HEK293T (cell line): ENCODE data around the gene MRPL55.

Source experiments
- CTCF ChIA-PET: fragments of 350-600 bp; formaldehyde crosslinking; extraction: SDS; loops from one replicate; lab custom pipeline; 2021; ENCODE audit warnings: antibody characterized with exemption, inconsistent platforms; lab: Yijun Ruan, JAX
- POLR2A ChIA-PET: fragments of 350-600 bp; formaldehyde crosslinking; extraction: SDS; loops from one replicate; lab custom pipeline; 2020; ENCODE audit warnings: antibody characterized with exemption, inconsistent platforms; lab: Yijun Ruan, JAX
- DNase-seq: peaks from one replicate; pipeline ENCODE4 v3.0.0; 2012; ENCODE audit warnings: mixed read lengths; ENCODE audit errors: extremely low spot score
- ARNT ChIP-seq: fragments of 450-650 bp; IDR thresholded peaks from 2 replicates; pipeline ENCODE4 v1.6.1; 2017; ENCODE audit warnings: mild to moderate bottlenecking
- BHLHE40 ChIP-seq: fragments of 450-650 bp; IDR thresholded peaks from 2 replicates; pipeline ENCODE4 v1.6.1; 2016; ENCODE audit warnings: mild to moderate bottlenecking, moderate library complexity, borderline replicate concordance
- CTBP1 ChIP-seq: fragments of 450-650 bp; IDR thresholded peaks from 2 replicates; pipeline ENCODE4 v1.6.1; 2016; ENCODE audit warnings: borderline replicate concordance
- ELF4 ChIP-seq: fragments of 450-650 bp; IDR thresholded peaks from 2 replicates; pipeline ENCODE4 v1.6.1; 2017; ENCODE audit warnings: antibody characterized with exemption
- FOXA1 ChIP-seq: fragments of 450-650 bp; IDR thresholded peaks from 2 replicates; pipeline ENCODE4 v1.6.1; 2016; ENCODE audit warnings: mild to moderate bottlenecking
- FOXK2 ChIP-seq: fragments of 450-650 bp; IDR thresholded peaks from 2 replicates; pipeline ENCODE4 v1.6.1; 2016; ENCODE audit warnings: mild to moderate bottlenecking
- FOXM1 ChIP-seq: fragments of 450-650 bp; IDR thresholded peaks from 2 replicates; pipeline ENCODE4 v1.6.1; 2017; ENCODE audit warnings: mild to moderate bottlenecking, borderline replicate concordance
- HDGF ChIP-seq: fragments of 450-650 bp; IDR thresholded peaks from 2 replicates; pipeline ENCODE4 v1.6.1; 2017; ENCODE audit warnings: antibody characterized with exemption, borderline replicate concordance
- L3MBTL2 ChIP-seq: fragments of 450-650 bp; conservative IDR thresholded peaks from 2 replicates; pipeline ENCODE4 v1.6.1; 2016; ENCODE audit warnings: mild to moderate bottlenecking
- LEF1 ChIP-seq: fragments of 450-650 bp; IDR thresholded peaks from 2 replicates; pipeline ENCODE4 v1.6.1; 2017; ENCODE audit warnings: mild to moderate bottlenecking, borderline replicate concordance
- NFRKB ChIP-seq: fragments of 450-650 bp; IDR thresholded peaks from 2 replicates; pipeline ENCODE4 v1.6.1; 2016; ENCODE audit warnings: mild to moderate bottlenecking, moderate library complexity
- SP1 ChIP-seq: fragments of 450-650 bp; IDR thresholded peaks from 2 replicates; pipeline ENCODE4 v1.6.1; 2017
- SUZ12 ChIP-seq: fragments of 450-650 bp; IDR thresholded peaks from 2 replicates; pipeline ENCODE4 v1.6.1; 2016; ENCODE audit warnings: mild to moderate bottlenecking
- TARDBP ChIP-seq: fragments of 450-650 bp; IDR thresholded peaks from 2 replicates; pipeline ENCODE4 v1.6.1; 2016
- ZNF384 ChIP-seq: fragments of 450-650 bp; IDR thresholded peaks from 2 replicates; pipeline ENCODE4 v1.6.1; 2016
- TF ChIP-seq, protein P1 (sequence below): fragments of 450-650 bp; IDR thresholded peaks from 2 replicates; pipeline ENCODE4 v1.6.1; 2016

MRPL55 gene

DNA sequence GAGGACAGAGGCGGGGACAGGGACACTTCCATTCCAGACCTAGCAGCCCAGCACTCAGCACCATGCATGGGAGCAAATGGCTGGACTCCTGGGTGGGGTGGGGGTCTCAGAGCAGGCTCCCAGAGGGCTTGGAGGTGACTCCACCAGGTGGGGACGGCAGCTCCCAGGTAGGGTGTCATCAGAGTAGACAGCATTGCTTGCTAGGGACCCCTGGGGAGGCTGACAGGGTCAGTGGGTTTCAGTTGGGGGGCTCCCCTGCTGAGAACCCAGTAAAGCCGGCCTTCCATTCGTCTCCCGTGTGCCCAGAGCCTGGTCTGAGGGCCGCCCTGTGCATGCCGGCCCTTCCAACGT, 35.9 kb upstream of the MRPL55 start:
- TF ChIP-seq TARDBP (no peak), CTBP1 (no peak), LEF1 (no peak), ZNF384 (no peak), NFRKB (no peak), SUZ12 (no peak), HDGF (no peak), FOXA1 (no peak), SP1 (no peak), ELF4 (no peak), FOXK2 (no peak), BHLHE40 (no peak)
- TF ChIP-seq, protein P1, sequence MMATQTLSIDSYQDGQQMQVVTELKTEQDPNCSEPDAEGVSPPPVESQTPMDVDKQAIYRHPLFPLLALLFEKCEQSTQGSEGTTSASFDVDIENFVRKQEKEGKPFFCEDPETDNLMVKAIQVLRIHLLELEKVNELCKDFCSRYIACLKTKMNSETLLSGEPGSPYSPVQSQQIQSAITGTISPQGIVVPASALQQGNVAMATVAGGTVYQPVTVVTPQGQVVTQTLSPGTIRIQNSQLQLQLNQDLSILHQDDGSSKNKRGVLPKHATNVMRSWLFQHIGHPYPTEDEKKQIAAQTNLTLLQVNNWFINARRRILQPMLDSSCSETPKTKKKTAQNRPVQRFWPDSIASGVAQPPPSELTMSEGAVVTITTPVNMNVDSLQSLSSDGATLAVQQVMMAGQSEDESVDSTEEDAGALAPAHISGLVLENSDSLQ: no peak
- ChIA-PET CTCF (no interaction called here), POLR2A (interaction anchor here (2.2 kb wide), 1 partner anchor 21 kb away, joined by 20 read pairs; the partner anchor contains the start of gene IBA57)
- DNase-seq: no peak

DNA sequence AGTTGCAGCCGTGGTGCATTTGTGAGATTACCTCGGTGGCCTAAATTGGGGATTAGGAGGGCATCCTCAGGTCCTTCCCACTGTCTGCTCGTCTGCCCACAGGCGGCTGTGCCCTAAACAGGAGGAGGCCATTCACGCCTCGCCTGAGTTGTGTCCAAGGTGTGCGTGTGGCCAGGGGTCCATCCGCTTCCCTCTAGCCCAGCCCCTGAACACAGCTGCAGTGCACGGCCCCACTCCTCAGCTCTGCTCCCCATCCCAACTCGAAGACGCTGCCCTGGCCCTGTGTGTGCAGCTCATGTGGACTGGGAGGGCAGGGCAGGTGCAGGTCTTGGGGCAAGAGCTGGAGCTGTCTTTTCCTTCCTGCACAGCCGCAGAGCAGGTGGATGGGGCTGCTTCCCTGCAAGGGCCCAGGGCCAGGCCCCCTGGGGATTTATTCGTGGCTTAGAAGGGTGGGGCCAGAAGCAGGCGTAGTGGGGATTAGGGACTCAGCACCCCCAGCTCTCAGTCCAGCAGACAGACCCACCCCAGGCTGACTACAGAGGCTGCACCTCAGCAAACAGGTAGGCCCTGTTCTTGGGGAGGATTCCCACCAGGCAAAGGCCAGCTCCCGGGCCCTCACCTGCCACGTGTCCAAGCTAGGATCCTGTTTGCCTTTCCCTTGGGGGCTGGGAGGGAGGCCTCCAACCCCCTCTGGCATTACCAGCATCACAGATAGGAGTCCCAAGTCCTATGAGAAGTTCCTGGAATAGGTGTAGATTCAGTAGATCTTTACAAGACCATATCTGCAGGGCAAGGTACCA, 35.3 kb upstream of the MRPL55 start:
- CTCF ChIA-PET: interaction anchor here (0.6 kb wide), 1 partner anchor 141 kb away, joined by 3 read pairs; no protein-coding TSS in a partner anchor
- POLR2A ChIA-PET: interaction anchor here (2.2 kb wide), 1 partner anchor 21 kb away, joined by 20 read pairs; the partner anchor contains the start of gene IBA57
- no peak for DNase-seq
- TF ChIP-seq, protein P1: no peak
- TF ChIP-seq SUZ12: no peak
- no peak for TF ChIP-seq FOXK2
- TF ChIP-seq TARDBP: no peak
- TF ChIP-seq FOXM1: no peak
- no peak for TF ChIP-seq ZNF384
- no peak for TF ChIP-seq CTBP1
- no peak for TF ChIP-seq BHLHE40
- no peak for TF ChIP-seq SP1
- TF ChIP-seq HDGF: no peak
- TF ChIP-seq ARNT: no peak
- TF ChIP-seq LEF1: no peak
- TF ChIP-seq FOXA1: no peak
- no peak for TF ChIP-seq NFRKB
- TF ChIP-seq L3MBTL2: no peak
- TF ChIP-seq ELF4: no peak

DNA sequence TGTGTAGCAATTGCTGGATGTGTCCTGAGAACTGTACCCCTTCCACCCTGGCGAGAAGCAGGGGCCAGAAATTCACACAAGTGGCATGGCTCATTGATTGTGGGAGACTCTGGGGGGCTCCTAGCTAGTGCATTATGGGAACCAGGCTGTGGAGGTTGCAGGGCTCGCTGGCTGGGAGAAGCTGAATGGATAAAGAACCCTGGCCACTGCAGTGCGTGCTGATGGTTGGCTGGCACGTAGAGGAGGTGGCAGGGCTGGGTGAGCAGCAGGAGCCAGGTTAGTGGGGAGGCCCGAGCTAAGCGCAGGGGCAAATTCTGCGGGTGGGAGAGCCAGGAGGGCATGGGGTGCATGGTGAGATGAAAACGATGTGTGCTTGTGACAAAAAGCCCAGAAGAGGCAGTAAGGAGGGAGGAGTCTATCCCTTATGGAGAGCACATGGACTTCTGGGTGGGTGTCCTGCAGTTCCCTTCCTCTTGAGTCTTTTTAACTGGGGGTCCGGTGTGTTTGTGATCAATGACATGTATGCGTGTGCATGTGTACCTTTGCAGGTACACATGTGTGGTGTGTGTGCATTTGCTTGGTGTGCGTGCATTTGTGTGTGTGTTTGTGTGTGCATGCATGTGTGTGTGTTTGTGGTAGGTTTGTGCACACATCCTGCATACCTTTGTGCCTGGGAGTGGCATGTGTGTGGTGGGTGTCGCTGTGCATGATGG, 34.5 kb upstream of the MRPL55 start:
- TF ChIP-seq ARNT (no peak), LEF1 (no peak), HDGF (no peak), FOXM1 (no peak), ELF4 (no peak), SP1 (no peak), SUZ12 (no peak), FOXA1 (no peak), L3MBTL2 (no peak), ZNF384 (no peak)
- TF ChIP-seq, protein P1: no peak
- no peak for DNase-seq
- CTCF ChIA-PET: interaction anchor here (1.9 kb wide), 1 partner anchor 13 kb away, joined by 5 read pairs; no protein-coding TSS in a partner anchor
- POLR2A ChIA-PET: interaction anchor here (2.2 kb wide), 1 partner anchor 22 kb away, joined by 20 read pairs; the partner anchor contains the start of gene IBA57

DNA sequence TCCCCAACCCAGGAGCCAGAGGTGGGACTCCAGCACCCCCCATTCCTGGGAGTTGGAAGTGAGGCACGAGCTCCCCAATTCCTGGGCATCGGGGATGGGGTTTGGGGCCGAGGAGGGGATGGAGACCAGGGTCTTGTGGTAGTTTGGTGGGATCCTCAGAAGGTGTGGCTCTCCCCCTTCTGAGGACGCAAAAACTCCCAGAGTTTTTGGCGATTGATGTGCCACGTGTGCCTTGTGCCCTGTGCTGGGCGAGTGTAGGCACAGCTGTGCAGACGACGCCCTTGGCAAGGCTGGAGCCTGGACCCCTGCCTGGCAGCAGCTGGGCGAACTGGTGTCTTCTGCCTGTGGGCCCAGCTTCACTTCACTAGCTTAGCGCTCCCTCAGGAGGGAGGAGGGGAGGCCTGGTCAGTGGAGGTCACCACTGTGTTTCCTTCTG, 33.6 kb upstream of the MRPL55 start:
- ChIA-PET POLR2A (interaction anchor here (0.6 to 2.2 kb wide), 2 partner anchors 8 to 23 kb away, joined by 3 to 20 read pairs; partner anchors contain the start of gene IBA57), CTCF (interaction anchor here (1.9 kb wide), 1 partner anchor 12 kb away, joined by 5 read pairs; no protein-coding TSS in a partner anchor)
- DNase-seq: no peak
- TF ChIP-seq ARNT (no peak), L3MBTL2 (no peak), ELF4 (no peak), SP1 (no peak), TARDBP (no peak), ZNF384 (no peak), SUZ12 (no peak), FOXK2 (no peak), FOXA1 (no peak), BHLHE40 (no peak), NFRKB (no peak), CTBP1 (no peak)

DNA sequence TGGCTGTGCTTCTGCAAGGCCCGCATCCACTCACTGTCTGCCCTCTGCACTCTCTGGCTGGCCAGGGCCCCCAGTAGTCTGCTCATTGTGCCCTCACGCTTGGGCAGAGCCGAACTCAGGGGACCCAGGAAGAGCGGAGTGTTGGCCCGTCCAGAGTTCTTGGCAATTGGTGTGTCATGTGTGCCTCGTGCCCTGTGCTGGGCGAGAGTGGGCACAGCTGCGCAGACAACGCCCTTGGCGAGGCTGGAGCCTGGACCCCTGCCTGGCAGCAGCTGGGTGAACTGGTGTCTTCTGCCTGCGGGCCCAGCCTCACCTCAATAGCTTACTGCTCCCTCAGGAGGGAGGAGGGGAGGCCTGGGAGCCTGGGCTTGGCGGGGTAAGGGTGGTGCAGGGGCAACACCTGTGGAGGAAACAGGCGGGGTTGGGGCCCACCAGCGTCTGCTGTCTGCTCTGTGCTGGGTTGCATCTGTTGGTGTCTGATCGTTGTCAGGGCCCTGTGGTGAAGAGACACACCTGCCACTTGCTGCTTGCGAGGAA, 33.1 kb upstream of the MRPL55 start:
- ChIA-PET CTCF (interaction anchor here (1.9 kb wide), 1 partner anchor 11 kb away, joined by 5 read pairs; no protein-coding TSS in a partner anchor), POLR2A (interaction anchor here (0.6 kb wide), 1 partner anchor 9 kb away, joined by 3 read pairs; no protein-coding TSS in a partner anchor)
- TF ChIP-seq L3MBTL2: no peak
- no peak for TF ChIP-seq SP1
- TF ChIP-seq TARDBP: no peak
- no peak for TF ChIP-seq FOXM1
- TF ChIP-seq HDGF: no peak
- no peak for TF ChIP-seq ZNF384
- no peak for TF ChIP-seq ARNT
- TF ChIP-seq FOXK2: no peak
- no peak for TF ChIP-seq LEF1
- TF ChIP-seq ELF4: no peak
- TF ChIP-seq, protein P1: no peak
- no peak for TF ChIP-seq BHLHE40
- TF ChIP-seq SUZ12: no peak
- TF ChIP-seq NFRKB: no peak
- TF ChIP-seq CTBP1: no peak
- no peak for TF ChIP-seq FOXA1
- no peak for DNase-seq
